ENCODE measurements around the gene MEG3.

MEG3 gene

GRCh38 chr14:100901391-100902183, 75.7 kb downstream of the MEG3 start:
- H3K36me3 ChIP-seq (ENCODE audit: insufficient read depth, low read length), result no peaks in the 10 kb centered on the region; the same call in 1 of the 2 replicates
- peaks cover 27% of the 10 kb centered on the region for H3K27me3 ChIP-seq (ENCODE audit: insufficient read depth, low read length)
- H3K27ac ChIP-seq (ENCODE audit: low read depth, low read length), result no peak overlapping the region
- no peaks in the 10 kb centered on the region for H3K79me2 ChIP-seq (ENCODE audit: control insufficient read depth, insufficient read depth, low read length, unreplicated experiment)
- no peak overlapping the region for H3K4me3 ChIP-seq (ENCODE audit: low read depth, low read length)
- no peaks in the 10 kb centered on the region for H3K4me1 ChIP-seq (ENCODE audit: control insufficient read depth, insufficient read depth, low read length, unreplicated experiment)
- H2AFZ ChIP-seq (ENCODE audit: low read length, unreplicated experiment), result no peak overlapping the region

- H3K4me1 ChIP-seq (ENCODE audit: control insufficient read depth, insufficient read depth, low read length, unreplicated experiment), result no peaks in the 10 kb centered on the region
- no peak overlapping the region for H2AFZ ChIP-seq (ENCODE audit: low read length, unreplicated experiment)
- peaks cover 4% of the 10 kb centered on the region; the same call in 1 of the 2 replicates for H3K36me3 ChIP-seq (ENCODE audit: insufficient read depth, low read length)
- H3K27ac ChIP-seq (ENCODE audit: low read depth, low read length), result no peak overlapping the region
- peaks cover 27% of the 10 kb centered on the region for H3K27me3 ChIP-seq (ENCODE audit: insufficient read depth, low read length)
- no peak overlapping the region for H3K4me3 ChIP-seq (ENCODE audit: low read depth, low read length)
- no peaks in the 10 kb centered on the region for H3K79me2 ChIP-seq (ENCODE audit: control insufficient read depth, insufficient read depth, low read length, unreplicated experiment)
Measured at GRCh38 chr14:100902295-100903133, 76.6 kb downstream of the MEG3 start.

- no peak overlapping the region for H2AFZ ChIP-seq (ENCODE audit: low read length, unreplicated experiment)
- no peak overlapping the region for H3K4me3 ChIP-seq (ENCODE audit: low read depth, low read length)
- no peaks in the 10 kb centered on the region for H3K79me2 ChIP-seq (ENCODE audit: control insufficient read depth, insufficient read depth, low read length, unreplicated experiment)
- H3K27me3 ChIP-seq (ENCODE audit: insufficient read depth, low read length), result peaks cover 26% of the 10 kb centered on the region
- peaks cover 9% of the 10 kb centered on the region for H3K36me3 ChIP-seq (ENCODE audit: insufficient read depth, low read length)
- H3K4me1 ChIP-seq (ENCODE audit: control insufficient read depth, insufficient read depth, low read length, unreplicated experiment), result no peaks in the 10 kb centered on the region
- H3K27ac ChIP-seq (ENCODE audit: low read depth, low read length), result no peak overlapping the region
Measured at GRCh38 chr14:100903134-100903468, 77.2 kb downstream of the MEG3 start.

GRCh38 chr14:100903672-100904185, 77.8 kb downstream of the MEG3 start, which contains the start of gene RTL1:
RTL1 (minus strand) TSS chr14:100903722; CDS start chr14:100884788, 18,934 bp downstream.
- H3K27me3 ChIP-seq (ENCODE audit: insufficient read depth, low read length), result peaks cover 21% of the 10 kb centered on the region
- no peak within 1 kb of the TSS for H3K27ac ChIP-seq (ENCODE audit: low read depth, low read length)
- H3K4me3 ChIP-seq (ENCODE audit: low read depth, low read length), result no peak within 1 kb of the TSS
- H3K36me3 ChIP-seq (ENCODE audit: insufficient read depth, low read length), result peaks cover 9% of the 10 kb centered on the region
- no peaks in the 10 kb centered on the region for H3K79me2 ChIP-seq (ENCODE audit: control insufficient read depth, insufficient read depth, low read length, unreplicated experiment)
- H3K4me1 ChIP-seq (ENCODE audit: control insufficient read depth, insufficient read depth, low read length, unreplicated experiment), result no peaks in the 10 kb centered on the region
- no peak within 1 kb of the TSS for H2AFZ ChIP-seq (ENCODE audit: low read length, unreplicated experiment)

- no peak overlapping the region for H2AFZ ChIP-seq (ENCODE audit: low read length, unreplicated experiment)
- no peak overlapping the region for H3K4me3 ChIP-seq (ENCODE audit: low read depth, low read length)
- H3K4me1 ChIP-seq (ENCODE audit: control insufficient read depth, insufficient read depth, low read length, unreplicated experiment), result no peaks in the 10 kb centered on the region
- H3K79me2 ChIP-seq (ENCODE audit: control insufficient read depth, insufficient read depth, low read length, unreplicated experiment), result peaks cover 2% of the 10 kb centered on the region
- peaks cover 21% of the 10 kb centered on the region for H3K27me3 ChIP-seq (ENCODE audit: insufficient read depth, low read length)
- peaks cover 10% of the 10 kb centered on the region for H3K36me3 ChIP-seq (ENCODE audit: insufficient read depth, low read length)
- H3K27ac ChIP-seq (ENCODE audit: low read depth, low read length), result no peak overlapping the region
Measured at GRCh38 chr14:100904307-100905087, 78.6 kb downstream of the MEG3 start.

GRCh38 chr14:100905166-100905565, 79.2 kb downstream of the MEG3 start:
- Histone ChIP-seq H3K36me3 (ENCODE audit: insufficient read depth, low read length) (peaks cover 16% of the 10 kb centered on the region), H3K27me3 (ENCODE audit: insufficient read depth, low read length) (peaks cover 21% of the 10 kb centered on the region), H2AFZ (ENCODE audit: low read length, unreplicated experiment) (no peak overlapping the region), H3K27ac (ENCODE audit: low read depth, low read length) (no peak overlapping the region), H3K4me3 (ENCODE audit: low read depth, low read length) (no peak overlapping the region), H3K79me2 (ENCODE audit: control insufficient read depth, insufficient read depth, low read length, unreplicated experiment) (peaks cover 2% of the 10 kb centered on the region), H3K4me1 (ENCODE audit: control insufficient read depth, insufficient read depth, low read length, unreplicated experiment) (no peaks in the 10 kb centered on the region)

GRCh38 chr14:100906420-100906819, 80.5 kb downstream of the MEG3 start:
- H2AFZ ChIP-seq (ENCODE audit: low read length, unreplicated experiment), result no peak overlapping the region
- peaks cover 17% of the 10 kb centered on the region; the same call in 1 of the 2 replicates for H3K36me3 ChIP-seq (ENCODE audit: insufficient read depth, low read length)
- H3K27ac ChIP-seq (ENCODE audit: low read depth, low read length), result no peak overlapping the region
- peaks cover 2% of the 10 kb centered on the region for H3K79me2 ChIP-seq (ENCODE audit: control insufficient read depth, insufficient read depth, low read length, unreplicated experiment)
- H3K27me3 ChIP-seq (ENCODE audit: insufficient read depth, low read length), result peaks cover 17% of the 10 kb centered on the region
- no peak overlapping the region for H3K4me3 ChIP-seq (ENCODE audit: low read depth, low read length)
- no peaks in the 10 kb centered on the region for H3K4me1 ChIP-seq (ENCODE audit: control insufficient read depth, insufficient read depth, low read length, unreplicated experiment)

GRCh38 chr14:100907240-100907639, 81.3 kb downstream of the MEG3 start:
- Histone ChIP-seq H3K27ac (ENCODE audit: low read depth, low read length) (no peak overlapping the region), H2AFZ (ENCODE audit: low read length, unreplicated experiment) (no peak overlapping the region), H3K4me3 (ENCODE audit: low read depth, low read length) (no peak overlapping the region), H3K27me3 (ENCODE audit: insufficient read depth, low read length) (peaks cover 17% of the 10 kb centered on the region), H3K79me2 (ENCODE audit: control insufficient read depth, insufficient read depth, low read length, unreplicated experiment) (peaks cover 2% of the 10 kb centered on the region), H3K4me1 (ENCODE audit: control insufficient read depth, insufficient read depth, low read length, unreplicated experiment) (no peaks in the 10 kb centered on the region), H3K36me3 (ENCODE audit: insufficient read depth, low read length) (peaks cover 19% of the 10 kb centered on the region)

- Histone ChIP-seq H3K36me3 (ENCODE audit: insufficient read depth, low read length) (peaks cover 25% of the 10 kb centered on the region), H2AFZ (ENCODE audit: low read length, unreplicated experiment) (no peak overlapping the region), H3K27me3 (ENCODE audit: insufficient read depth, low read length) (peaks cover 5% of the 10 kb centered on the region; the same call in 1 of the 2 replicates), H3K79me2 (ENCODE audit: control insufficient read depth, insufficient read depth, low read length, unreplicated experiment) (peaks cover 2% of the 10 kb centered on the region), H3K4me3 (ENCODE audit: low read depth, low read length) (no peak overlapping the region), H3K27ac (ENCODE audit: low read depth, low read length) (no peak overlapping the region), H3K4me1 (ENCODE audit: control insufficient read depth, insufficient read depth, low read length, unreplicated experiment) (no peaks in the 10 kb centered on the region)
Measured at GRCh38 chr14:100909439-100909838, 83.5 kb downstream of the MEG3 start.
